HepG2 (cell line): ENCODE data around the gene NCOA7. TPM values are rescaled to one million over a fixed set of nuclear protein-coding genes. Genes with fewer than 3 reads are reported as not detected.

Experiments
- ATAC-seq: fragments of 200-7000 bp; cut with Tn5 transposase; 3 replicates; pipeline ENCODE4 v1.9.1; 2020; ENCODE audit warnings: mild to moderate bottlenecking, moderate library complexity
- BruUV-seq: library from RNA; stranded (reverse); fragments of 400-500 nt; replicated peaks from 2 replicates; lab custom pipeline; 2021; lab: Mats Ljungman, UMichigan
- CTCF ChIA-PET: fragments of 300-600 bp; formaldehyde crosslinking; extraction: SDS; loops from one replicate; lab custom pipeline; 2021; ENCODE audit warnings: low total read pairs, inconsistent platforms, low intra/inter-chr PET ratio; lab: Yijun Ruan, JAX
- POLR2A ChIA-PET: fragments of 350-600 bp; sonication (Branson Sonifier 250); formaldehyde crosslinking; loops from one replicate; lab custom pipeline; 2020; ENCODE audit warnings: antibody characterized with exemption, inconsistent platforms; lab: Yijun Ruan, JAX
- DNase-seq: peaks from one replicate; pipeline ENCODE4 v3.0.0-alpha.2; 2015; ENCODE audit warnings: low spot score
- FAIRE-seq: peaks from 3 replicates; lab custom pipeline; 2011; peaks lifted over from hg19 to GRCh38; lab: Jason Lieb, UNC
- H2AFZ ChIP-seq: one replicate; pipeline ENCODE4 v1.6.1; 2011; ENCODE audit warnings: low read length, inconsistent platforms
- H3K27ac ChIP-seq: fragments of 300-600 bp; 3 replicates; pipeline ENCODE4 v1.8.0; 2011; ENCODE audit warnings: mixed run types, mild to moderate bottlenecking, mixed read lengths, low read length, inconsistent platforms; ENCODE audit not compliant: insufficient read depth; ENCODE audit errors: extremely low read length
- H3K27me3 ChIP-seq, 2 experiments: fragments of 200-600 bp in 1 of 2; 2 replicates in 1 of 2; 3 replicates in 1 of 2; pipeline versions ENCODE4 v1.6.0 to v1.8.0; 2011; ENCODE audit warnings: low read length in 2 of 2, mild to moderate bottlenecking in 2 of 2, moderate library complexity in 2 of 2, inconsistent platforms in 1 of 2; ENCODE audit not compliant: insufficient read depth in 2 of 2, control insufficient read depth in 1 of 2
- H3K36me3 ChIP-seq, 2 experiments: fragments of 200-600 bp in 1 of 2; replicated peaks in 1 of 2; 2 replicates in 1 of 2; 3 replicates in 1 of 2; pipeline versions ENCODE4 v1.5.1 to v1.8.0; 2011; ENCODE audit warnings: low read length in 2 of 2, inconsistent platforms in 1 of 2; ENCODE audit not compliant: insufficient read depth in 2 of 2, control insufficient read depth in 1 of 2
- H3K4me1 ChIP-seq: 2 replicates; pipeline ENCODE4 v1.5.1; 2012; ENCODE audit warnings: low read length, inconsistent platforms; ENCODE audit not compliant: insufficient read depth
- H3K4me2 ChIP-seq: 2 replicates; pipeline ENCODE4 v1.6.0; 2011; ENCODE audit warnings: low read depth, low read length, inconsistent platforms
- H3K4me3 ChIP-seq, 3 experiments: fragments of 200-600 bp in 1 of 3; sonication (generic), shearing (Covaris generic) in 1 of 3; replicated peaks in 1 of 3; 2 replicates each; pipeline ENCODE4 v1.5.1; 2011 to 2016; ENCODE audit warnings: low read length in 3 of 3, inconsistent platforms in 2 of 3, low read depth in 2 of 3, mild to moderate bottlenecking in 2 of 3, control low read depth in 1 of 3, mixed read lengths in 1 of 3; ENCODE audit not compliant: insufficient read depth in 1 of 3
- H3K79me2 ChIP-seq: one replicate; pipeline ENCODE4 v1.6.1; 2011; ENCODE audit warnings: low read length, inconsistent platforms; ENCODE audit not compliant: insufficient read depth
- H3K9ac ChIP-seq: 2 replicates; pipeline ENCODE4 v1.6.0; 2011; ENCODE audit warnings: mild to moderate bottlenecking, low read depth, low read length, inconsistent platforms; ENCODE audit not compliant: insufficient read depth
- H3K9me3 ChIP-seq: 2 replicates; pipeline ENCODE4 v1.5.1; 2012; ENCODE audit warnings: mild to moderate bottlenecking, low read length
- H4K20me1 ChIP-seq: 2 replicates; pipeline ENCODE4 v1.6.0; 2011; ENCODE audit warnings: inconsistent platforms, mild to moderate bottlenecking, low read length, moderate library complexity; ENCODE audit not compliant: insufficient read depth
- AGO2 ChIP-seq: fragments of 200-400 bp; formaldehyde crosslinking; optimal IDR thresholded peaks from 2 replicates; pipeline ENCODE3; 2017; ENCODE audit warnings: mild to moderate bottlenecking, low read depth, low read length, moderate library complexity
- ARNTL ChIP-seq: sonication (generic); formaldehyde crosslinking; IDR thresholded peaks from 2 replicates; pipeline ENCODE4 v1.4.0; 2020; ENCODE audit warnings: mild to moderate bottlenecking, missing genetic modification reagents
- ETS1 ChIP-seq: sonication (generic); formaldehyde crosslinking; IDR thresholded peaks from 2 replicates; pipeline ENCODE4 v1.4.0; 2020; ENCODE audit warnings: missing genetic modification reagents
- MEIS2 ChIP-seq: sonication (generic); formaldehyde crosslinking; IDR thresholded peaks from 2 replicates; pipeline ENCODE4 v1.9.0; 2021; ENCODE audit warnings: mild to moderate bottlenecking, missing genetic modification reagents
- POGZ ChIP-seq: sonication (generic); formaldehyde crosslinking; IDR thresholded peaks from 2 replicates; pipeline ENCODE4 v1.4.0; 2020; ENCODE audit warnings: mild to moderate bottlenecking, missing genetic modification reagents
- RBAK ChIP-seq: sonication (generic); formaldehyde crosslinking; IDR thresholded peaks from 2 replicates; pipeline ENCODE4 v1.5.1; 2020; ENCODE audit warnings: mild to moderate bottlenecking, missing genetic modification reagents
- REPIN1 ChIP-seq: sonication (generic); formaldehyde crosslinking; IDR thresholded peaks from 2 replicates; pipeline ENCODE4 v1.8.0; 2022; ENCODE audit warnings: missing genetic modification reagents, low read depth, mild to moderate bottlenecking, borderline replicate concordance
- SRSF9 ChIP-seq: fragments of 200-400 bp; formaldehyde crosslinking; IDR thresholded peaks from 2 replicates; pipeline ENCODE4 v1.6.1; 2018; ENCODE audit warnings: borderline replicate concordance, mild to moderate bottlenecking, low read depth, low read length; ENCODE audit not compliant: insufficient read depth, poor library complexity, severe bottlenecking
- ZBTB42 ChIP-seq: sonication (generic); formaldehyde crosslinking; IDR thresholded peaks from 2 replicates; pipeline ENCODE4 v1.5.0; 2020; ENCODE audit warnings: mild to moderate bottlenecking, missing genetic modification reagents
- ZFAT ChIP-seq: sonication (generic); formaldehyde crosslinking; conservative IDR thresholded peaks from 2 replicates; pipeline ENCODE4 v1.8.1; 2023; ENCODE audit warnings: missing genetic modification reagents, inconsistent platforms
- ZNF549 ChIP-seq: sonication (generic); formaldehyde crosslinking; IDR thresholded peaks from 2 replicates; pipeline ENCODE4 v1.5.0; 2020; ENCODE audit warnings: missing genetic modification reagents
- ZNF75D ChIP-seq: sonication (generic); formaldehyde crosslinking; IDR thresholded peaks from 2 replicates; pipeline ENCODE4 v1.8.1; 2023; ENCODE audit warnings: missing genetic modification reagents, mild to moderate bottlenecking, borderline replicate concordance
- ZNF776 ChIP-seq: sonication (generic); formaldehyde crosslinking; IDR thresholded peaks from 2 replicates; pipeline ENCODE4 v1.4.0; 2020; ENCODE audit warnings: mild to moderate bottlenecking, missing genetic modification reagents
- WGBS: methylation state at CpG from one replicate; pipeline ENCODE4 v1.1.6; 2017; ENCODE audit warnings: low lambda C conversion rate; 5-methylcytosine and 5-hydroxymethylcytosine counted together
- in situ Hi-C: cut with HindIII; loops from 2 replicates; pipeline ENCODE4 v1.10.0; 2017; ENCODE audit warnings: low pct_unique_long_range_greater_than_20kb; ENCODE audit not compliant: extremely low pct_ligation_motif_present
- intact Hi-C: fragments of 100-400 bp; cut with micrococcal nuclease; formaldehyde crosslinking; loops from one replicate; pipeline ENCODE4 v1.10.0; 2022; ENCODE audit not compliant: unreplicated experiment
- polyA plus RNA-seq, 8 experiments: library from polyadenylated mRNA; depleted of rRNA in 3 of 8; stranded (reverse) in 7 of 8; unstranded in 1 of 8; fragments of >200 nt; fragmentation: Illumina TruSeq in 4 of 8; extraction: Trizol in 4 of 8; gene quantifications; 2 replicates each; pipeline versions ENCODE4 v1.2.1 to v1.2.3, GENCODE V29; 2011 to 2016; ENCODE audit warnings: low read depth in 4 of 8, missing spikeins in 1 of 8, mixed read lengths in 1 of 8; ENCODE audit not compliant: insufficient read depth in 1 of 8
- total RNA-seq, 5 experiments: library from RNA; depleted of rRNA; stranded (reverse); fragments of >200 nt; fragmentation: Illumina TruSeq; extraction: Trizol; gene quantifications; 2 replicates each; pipeline ENCODE4 v1.2.3, GENCODE V29; 2016; ENCODE audit warnings: low read depth in 1 of 5

NCOA7 gene
- total and polyA plus RNA-seq, 2 of the 13 experiments (the other 11 are each of a cell fraction or from before 2014, with no cell fraction given) = 13.6 to 20.8 TPM

- no peak for FAIRE-seq
- peak overlapping the region; percentile 92 for H3K27ac ChIP-seq
- TF ChIP-seq RBAK (CRISPR knock-in tag) (no peak), ARNTL (CRISPR knock-in tag) (0 out of 2 replicates have a peak, but pooled peaks have one; percentile 33), SRSF9 (no peak), ZFAT (CRISPR knock-in tag) (no peak), ZNF549 (CRISPR knock-in tag) (no peak), MEIS2 (no peak), POGZ (peak; percentile 42; the same call in 1 of the 2 replicates), ZNF776 (CRISPR knock-in tag) (no peak), ETS1 (CRISPR knock-in tag) (no peak), AGO2 (no peak), ZNF75D (CRISPR knock-in tag) (no peak), ZBTB42 (CRISPR knock-in tag) (no peak), REPIN1 (CRISPR knock-in tag) (no peak)
Measured at GRCh38 chr6:125945378-125946141, 154.8 kb downstream of the NCOA7 start.

More at GRCh38 chr6:125945378-125946141, 154.8 kb downstream of the NCOA7 start:
- intact Hi-C loops = no loop called here
- H3K4me3 ChIP-seq = peak overlapping the region in 2 of 3 experiments; percentile 35 to 56; a peak in 3 of 6 replicates
- H2AFZ ChIP-seq = peak overlapping the region; percentile 15
- ChIA-PET POLR2A (interaction anchor here (1.1 to 5.4 kb wide), 6 partner anchors 11 to 156 kb away, joined by 3 to 48 read pairs (median 5); partner anchors contain the start of gene HINT3), CTCF (no interaction called here)
- peak; percentile 90 for DNase-seq
- H3K79me2 ChIP-seq = no peaks in the 10 kb centered on the region
- H4K20me1 ChIP-seq = no peaks in the 10 kb centered on the region
- in situ Hi-C loops = no loop called here
- 16% methylated on average over 1 of the region's 1 CpG for WGBS
- no peaks in the 10 kb centered on the region for H3K9me3 ChIP-seq
- H3K27me3 ChIP-seq = no peaks in the 10 kb centered on the region
- peaks cover 87% of the 10 kb centered on the region for H3K4me1 ChIP-seq
- peak overlapping the region; percentile 41 for H3K9ac ChIP-seq
- BruUV-seq = no TSS peak
- peak; percentile 51 for ATAC-seq
- H3K4me2 ChIP-seq = peak overlapping the region; percentile 71
- no peaks in the 10 kb centered on the region for H3K36me3 ChIP-seq
